ENCODE results near the gene TMEM119. TPM values are rescaled to one million over a fixed set of nuclear protein-coding genes. Genes with fewer than 3 reads are reported as not detected.

The TMEM119 gene
- total and polyA plus RNA-seq, 2 of the 13 experiments (the other 11 are each of a cell fraction or from before 2014, with no cell fraction given) = not detected

DNA sequence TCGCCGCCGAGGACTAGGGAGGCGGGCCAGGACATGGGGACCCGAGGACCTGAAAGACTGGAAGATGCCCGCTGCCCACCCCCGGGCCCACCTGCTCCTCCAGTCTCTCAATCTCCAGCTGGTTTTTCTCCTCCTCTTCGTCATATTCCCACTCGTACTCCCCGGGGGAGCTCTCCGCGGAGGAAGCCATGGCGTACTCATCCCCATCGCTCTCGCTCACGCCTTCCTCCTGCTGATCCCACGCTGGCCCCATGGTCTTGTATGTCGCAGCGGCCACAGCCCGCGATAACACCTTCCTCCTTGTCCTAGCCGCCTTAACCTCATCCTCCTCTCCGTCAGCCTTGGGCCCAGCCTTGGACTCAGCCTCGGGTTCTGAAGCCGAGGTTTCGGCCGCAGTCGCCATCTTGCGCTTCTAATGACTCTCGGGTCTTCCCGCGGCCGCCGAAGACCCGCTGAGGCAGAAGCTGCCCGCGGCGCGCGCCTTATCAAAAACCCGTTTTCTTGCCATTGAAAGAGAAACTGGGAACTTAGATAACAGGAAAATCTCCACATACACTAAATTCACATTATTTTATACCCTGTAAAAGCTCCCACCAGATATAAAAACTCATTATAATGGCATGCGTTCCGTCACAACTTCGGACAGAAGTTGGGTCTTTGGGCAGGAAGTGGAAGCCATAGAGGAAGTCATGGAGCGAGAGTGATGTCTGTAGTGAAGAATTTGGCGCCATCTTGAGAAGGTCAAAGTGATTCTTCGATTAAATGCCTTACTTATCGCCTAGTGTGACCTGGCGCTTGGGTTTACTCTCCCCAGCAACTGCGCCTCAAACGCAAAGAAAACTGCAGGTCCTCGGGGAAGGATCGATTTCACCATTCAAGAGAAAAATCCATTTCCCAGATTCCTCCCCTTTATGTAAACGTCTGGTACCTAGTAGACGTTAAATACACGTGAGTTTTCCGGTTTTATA is 36.8 kb downstream of the TMEM119 start, which contains the start of gene SART3 (continued):
- TF ChIP-seq NR2C2 (CRISPR knock-in tag; IDR thresholded peaks at IDR 0.05; ENCODE audit: borderline replicate concordance) (peak; percentile 48; the same call in 1 of the 2 replicates), ATF1 (CRISPR knock-in tag; IDR thresholded peaks at IDR 0.05) (peak; percentile 85), IRF2 (CRISPR knock-in tag; IDR thresholded peaks at IDR 0.05) (no peak), ZNF563 (CRISPR knock-in tag; IDR thresholded peaks at IDR 0.05) (no peak), ELF4 (CRISPR knock-in tag; IDR thresholded peaks at IDR 0.05; ENCODE audit: borderline replicate concordance) (peak; percentile 80; the same call in 1 of the 2 replicates), MATR3 (CRISPR knock-in tag; IDR thresholded peaks at IDR 0.05) (no peak), SP1 (IDR thresholded peaks at IDR 0.05) (no peak), SP1 (CRISPR knock-in tag; IDR thresholded peaks at IDR 0.05) (peak; percentile 13; the same call in 1 of the 2 replicates), FOSL2 (CRISPR knock-in tag; IDR thresholded peaks at IDR 0.05) (peak; percentile 2; the same call in 1 of the 2 replicates)
- TF ChIP-seq, protein P1, sequence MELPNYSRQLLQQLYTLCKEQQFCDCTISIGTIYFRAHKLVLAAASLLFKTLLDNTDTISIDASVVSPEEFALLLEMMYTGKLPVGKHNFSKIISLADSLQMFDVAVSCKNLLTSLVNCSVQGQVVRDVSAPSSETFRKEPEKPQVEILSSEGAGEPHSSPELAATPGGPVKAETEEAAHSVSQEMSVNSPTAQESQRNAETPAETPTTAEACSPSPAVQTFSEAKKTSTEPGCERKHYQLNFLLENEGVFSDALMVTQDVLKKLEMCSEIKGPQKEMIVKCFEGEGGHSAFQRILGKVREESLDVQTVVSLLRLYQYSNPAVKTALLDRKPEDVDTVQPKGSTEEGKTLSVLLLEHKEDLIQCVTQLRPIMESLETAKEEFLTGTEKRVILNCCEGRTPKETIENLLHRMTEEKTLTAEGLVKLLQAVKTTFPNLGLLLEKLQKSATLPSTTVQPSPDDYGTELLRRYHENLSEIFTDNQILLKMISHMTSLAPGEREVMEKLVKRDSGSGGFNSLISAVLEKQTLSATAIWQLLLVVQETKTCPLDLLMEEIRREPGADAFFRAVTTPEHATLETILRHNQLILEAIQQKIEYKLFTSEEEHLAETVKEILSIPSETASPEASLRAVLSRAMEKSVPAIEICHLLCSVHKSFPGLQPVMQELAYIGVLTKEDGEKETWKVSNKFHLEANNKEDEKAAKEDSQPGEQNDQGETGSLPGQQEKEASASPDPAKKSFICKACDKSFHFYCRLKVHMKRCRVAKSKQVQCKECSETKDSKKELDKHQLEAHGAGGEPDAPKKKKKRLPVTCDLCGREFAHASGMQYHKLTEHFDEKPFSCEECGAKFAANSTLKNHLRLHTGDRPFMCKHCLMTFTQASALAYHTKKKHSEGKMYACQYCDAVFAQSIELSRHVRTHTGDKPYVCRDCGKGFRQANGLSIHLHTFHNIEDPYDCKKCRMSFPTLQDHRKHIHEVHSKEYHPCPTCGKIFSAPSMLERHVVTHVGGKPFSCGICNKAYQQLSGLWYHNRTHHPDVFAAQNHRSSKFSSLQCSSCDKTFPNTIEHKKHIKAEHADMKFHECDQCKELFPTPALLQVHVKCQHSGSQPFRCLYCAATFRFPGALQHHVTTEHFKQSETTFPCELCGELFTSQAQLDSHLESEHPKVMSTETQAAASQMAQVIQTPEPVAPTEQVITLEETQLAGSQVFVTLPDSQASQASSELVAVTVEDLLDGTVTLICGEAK (IDR thresholded peaks at IDR 0.05) = peak; percentile 25; the same call in 1 of the 2 replicates
- TF ChIP-seq, protein P1 (CRISPR knock-in tag; IDR thresholded peaks at IDR 0.05) = no peak
- TF ChIP-seq, protein P2, sequence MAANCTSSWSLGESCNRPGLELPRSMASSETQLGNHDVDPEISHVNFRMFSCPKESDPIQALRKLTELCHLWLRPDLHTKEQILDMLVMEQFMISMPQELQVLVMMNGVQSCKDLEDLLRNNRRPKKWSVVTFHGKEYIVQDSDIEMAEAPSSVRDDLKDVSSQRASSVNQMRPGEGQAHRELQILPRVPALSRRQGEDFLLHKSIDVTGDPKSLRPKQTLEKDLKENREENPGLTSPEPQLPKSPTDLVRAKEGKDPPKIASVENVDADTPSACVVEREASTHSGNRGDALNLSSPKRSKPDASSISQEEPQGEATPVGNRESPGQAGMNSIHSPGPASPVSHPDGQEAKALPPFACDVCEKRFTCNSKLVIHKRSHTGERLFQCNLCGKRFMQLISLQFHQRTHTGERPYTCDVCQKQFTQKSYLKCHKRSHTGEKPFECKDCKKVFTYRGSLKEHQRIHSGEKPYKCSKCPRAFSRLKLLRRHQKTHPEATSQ (CRISPR knock-in tag; IDR thresholded peaks at IDR 0.05; ENCODE audit: borderline replicate concordance) = no peak
